ENCODE measurements around the gene PLEKHA4.

Gene PLEKHA4

GRCh38 chr19:48822514-48822913 is 45.9 kb downstream of the PLEKHA4 start:
- TF ChIP-seq EP300 (IDR thresholded peaks at IDR 0.05; ENCODE audit: borderline replicate concordance) (no peak), NFIC (IDR thresholded peaks at IDR 0.05) (no peak), TCF12 (IDR thresholded peaks at IDR 0.05; ENCODE audit: low read depth) (no peak), USF1 (IDR thresholded peaks at IDR 0.05) (no peak), ZBTB7A (IDR thresholded peaks at IDR 0.05; ENCODE audit: low read depth) (no peak), TAF1 (IDR thresholded peaks at IDR 0.05; ENCODE audit: low read depth) (no peak), CEBPB (IDR thresholded peaks at IDR 0.05) (no peak), EGR1 (IDR thresholded peaks at IDR 0.05) (no peak), MAX (IDR thresholded peaks at IDR 0.05) (no peak)

GRCh38 chr19:48821633-48822032 is 46.8 kb downstream of the PLEKHA4 start:
- TF ChIP-seq YY1 (IDR thresholded peaks at IDR 0.05; ENCODE audit: low read depth), result no peak
- no peak for TF ChIP-seq NFIC (IDR thresholded peaks at IDR 0.05)
- no peak for TF ChIP-seq FOXM1 (IDR thresholded peaks at IDR 0.05; ENCODE audit: borderline replicate concordance, low read depth)
- no peak for TF ChIP-seq MAX (IDR thresholded peaks at IDR 0.05)
- no peak for TF ChIP-seq CREB1 (IDR thresholded peaks at IDR 0.05; ENCODE audit: low read depth)
- no peak for TF ChIP-seq REST (IDR thresholded peaks at IDR 0.05; ENCODE audit: low read depth)
- TF ChIP-seq RAD21 (IDR thresholded peaks at IDR 0.05; ENCODE audit: low read depth), result no peak
- TF ChIP-seq CEBPB (IDR thresholded peaks at IDR 0.05), result no peak
- TF ChIP-seq EGR1 (IDR thresholded peaks at IDR 0.05), result no peak
- no peak for TF ChIP-seq EP300 (IDR thresholded peaks at IDR 0.05; ENCODE audit: borderline replicate concordance)
- TF ChIP-seq TCF12 (IDR thresholded peaks at IDR 0.05; ENCODE audit: low read depth), result no peak
- no peak for TF ChIP-seq ZBTB7A (IDR thresholded peaks at IDR 0.05; ENCODE audit: low read depth)

GRCh38 chr19:48819366-48819816 is 49.0 kb downstream of the PLEKHA4 start:
- TF ChIP-seq MAX (IDR thresholded peaks at IDR 0.05), result peak; percentile 50; the same call in 1 of the 2 replicates
- TF ChIP-seq CEBPB (IDR thresholded peaks at IDR 0.05), result peak; percentile 95
- TF ChIP-seq YY1 (IDR thresholded peaks at IDR 0.05; ENCODE audit: low read depth), result no peak
- peak; percentile 90 for TF ChIP-seq NFIC (IDR thresholded peaks at IDR 0.05)
- 0 out of 2 replicates have a peak, but pooled peaks have one; percentile 14 for TF ChIP-seq USF1 (IDR thresholded peaks at IDR 0.05)
- TF ChIP-seq EP300 (IDR thresholded peaks at IDR 0.05; ENCODE audit: borderline replicate concordance), result peak; percentile 33; the same call in 1 of the 2 replicates

GRCh38 chr19:48818234-48818820 is 50.1 kb downstream of the PLEKHA4 start:
- no peak for TF ChIP-seq RAD21 (IDR thresholded peaks at IDR 0.05; ENCODE audit: low read depth)

GRCh38 chr19:48817585-48818124 is 50.8 kb downstream of the PLEKHA4 start:
- TF ChIP-seq TCF12 (IDR thresholded peaks at IDR 0.05; ENCODE audit: low read depth) (no peak), TEAD4 (IDR thresholded peaks at IDR 0.05) (no peak), USF1 (IDR thresholded peaks at IDR 0.05) (no peak), NFIC (IDR thresholded peaks at IDR 0.05) (no peak), ZBTB7A (IDR thresholded peaks at IDR 0.05; ENCODE audit: low read depth) (no peak), CEBPB (IDR thresholded peaks at IDR 0.05) (no peak), RAD21 (IDR thresholded peaks at IDR 0.05; ENCODE audit: low read depth) (no peak), CREB1 (IDR thresholded peaks at IDR 0.05; ENCODE audit: low read depth) (no peak), FOXM1 (IDR thresholded peaks at IDR 0.05; ENCODE audit: borderline replicate concordance, low read depth) (no peak), YY1 (IDR thresholded peaks at IDR 0.05; ENCODE audit: low read depth) (no peak), EGR1 (IDR thresholded peaks at IDR 0.05) (no peak), MAX (IDR thresholded peaks at IDR 0.05) (no peak), TAF1 (IDR thresholded peaks at IDR 0.05; ENCODE audit: low read depth) (no peak), EP300 (IDR thresholded peaks at IDR 0.05; ENCODE audit: borderline replicate concordance) (no peak), REST (IDR thresholded peaks at IDR 0.05; ENCODE audit: low read depth) (no peak)
